Activated gamma-delta T cell (primary cell): ENCODE results near the gene HOXC4.

ENCODE experiments used
- DNase-seq: peaks from one replicate; lab custom pipeline; 2025; lab: John Stamatoyannopoulos, UW

The HOXC4 gene

DNA sequence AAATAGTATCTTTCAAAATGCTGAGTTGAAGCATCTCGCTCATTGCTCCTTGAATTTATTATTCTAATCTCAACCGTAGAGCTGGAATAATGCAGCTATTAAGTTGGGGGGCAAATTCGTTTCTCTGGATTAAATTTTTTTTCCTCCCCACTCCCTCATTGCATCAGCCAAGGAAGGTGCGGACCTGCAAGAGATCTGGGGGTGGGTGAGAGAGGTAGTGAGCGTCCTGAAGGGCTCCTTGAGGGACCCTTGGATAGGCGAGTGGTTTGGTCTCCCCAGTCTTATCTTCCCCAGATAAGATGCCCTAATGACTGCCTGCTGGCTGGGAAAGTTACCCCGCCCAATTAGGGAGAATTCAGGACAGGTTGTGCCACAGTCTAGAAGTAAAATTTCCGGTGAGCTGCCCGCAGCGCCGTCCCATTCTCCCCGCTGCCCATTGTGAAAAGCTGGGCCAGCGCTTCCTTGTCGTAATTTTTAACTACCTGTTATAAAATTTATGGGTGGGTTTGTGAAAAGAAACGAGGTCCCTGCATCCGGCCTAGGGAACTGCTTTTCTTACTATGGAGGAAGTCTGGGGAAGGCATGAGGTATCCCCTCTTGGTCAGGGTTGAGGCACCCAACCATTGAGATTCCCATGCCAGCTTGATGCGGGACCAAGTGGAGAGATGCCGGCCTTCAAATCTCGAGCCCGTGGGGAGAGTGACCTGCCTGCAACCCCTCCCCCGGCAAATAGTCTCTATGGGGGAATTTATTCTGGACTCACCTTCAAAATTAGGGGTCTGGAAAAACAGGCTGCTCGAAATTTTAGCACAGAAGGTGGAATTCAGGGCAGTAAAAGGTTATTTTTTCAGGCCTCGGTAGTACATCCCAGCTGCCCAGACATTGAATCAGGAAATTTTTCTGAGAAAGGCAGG, 38.4 kb upstream of the HOXC4 start:
- no peak for DNase-seq

GRCh38 chr12:54016051-54016450, 37.6 kb upstream of the HOXC4 start:
- no peak for DNase-seq

GRCh38 chr12:54016478-54016964, 37.1 kb upstream of the HOXC4 start:
- no peak for DNase-seq

- no peak for DNase-seq
Observed at GRCh38 chr12:54017027-54017788, 36.4 kb upstream of the HOXC4 start.

- DNase-seq, result peak; percentile 70
Observed at GRCh38 chr12:54017878-54018467, 35.7 kb upstream of the HOXC4 start.

DNA sequence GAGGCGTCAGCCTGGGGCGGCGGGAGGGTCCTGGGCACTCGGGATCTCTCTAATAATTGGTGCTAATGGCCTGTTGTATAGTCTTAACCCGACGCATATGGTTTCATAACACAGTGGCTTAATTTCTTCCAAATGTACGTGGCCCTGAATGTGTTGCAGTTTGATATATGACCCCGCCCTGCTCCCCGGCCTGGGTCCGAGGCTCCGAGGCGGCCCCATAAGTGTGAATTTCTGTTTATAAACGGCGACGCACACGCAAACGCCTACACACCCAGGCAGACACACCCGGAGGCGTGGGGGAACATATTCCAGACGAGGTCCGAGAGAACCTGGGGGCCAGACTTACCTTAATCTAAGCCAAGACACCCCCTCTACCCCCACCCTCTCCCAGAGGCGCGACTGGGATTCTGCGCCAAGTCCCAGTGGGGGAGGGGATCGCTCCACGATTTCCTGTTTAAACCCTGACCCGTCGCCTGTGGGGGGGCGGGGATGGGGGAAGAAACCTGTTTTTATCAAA, 35.1 kb upstream of the HOXC4 start:
- no peak for DNase-seq

GRCh38 chr12:54019091-54019811, 34.4 kb upstream of the HOXC4 start:
- no peak for DNase-seq

GRCh38 chr12:54019924-54020590, 33.6 kb upstream of the HOXC4 start:
- DNase-seq, result no peak

GRCh38 chr12:54020591-54021405, 32.8 kb upstream of the HOXC4 start:
- no peak for DNase-seq

DNA sequence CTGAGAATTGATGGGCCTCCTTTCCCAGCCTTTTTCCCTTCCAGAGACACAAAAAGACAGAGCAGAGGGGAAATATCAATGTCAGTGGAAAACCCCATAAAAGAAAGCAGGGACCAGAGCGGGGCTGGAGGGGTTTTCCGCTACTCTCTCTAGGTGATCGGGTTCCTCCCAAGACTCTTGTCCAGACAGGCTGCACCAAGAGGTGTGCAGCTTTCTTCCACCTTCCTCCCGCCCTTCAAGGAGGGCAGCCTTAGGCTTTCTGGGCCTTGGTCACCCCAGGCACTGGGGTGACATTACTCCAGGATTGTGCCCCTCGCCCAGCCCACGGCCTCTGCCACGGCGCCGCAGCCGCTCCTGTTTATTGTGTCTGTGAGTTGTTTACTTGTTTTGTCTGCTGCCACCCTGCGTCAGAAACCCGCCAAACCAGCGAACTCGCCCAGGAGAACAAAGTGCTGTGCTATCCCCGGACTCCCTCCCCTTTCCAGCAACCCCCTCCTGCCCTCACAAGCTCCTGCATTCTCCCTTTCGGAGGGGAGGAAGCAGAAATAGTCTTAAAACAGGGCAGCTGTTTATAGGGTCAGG, 32.1 kb upstream of the HOXC4 start:
- DNase-seq, result no peak

- DNase-seq, result no peak
Observed at GRCh38 chr12:54022960-54023884, 30.4 kb upstream of the HOXC4 start.

- DNase-seq, result no peak
Observed at GRCh38 chr12:54024127-54024526, 29.5 kb upstream of the HOXC4 start.

DNA sequence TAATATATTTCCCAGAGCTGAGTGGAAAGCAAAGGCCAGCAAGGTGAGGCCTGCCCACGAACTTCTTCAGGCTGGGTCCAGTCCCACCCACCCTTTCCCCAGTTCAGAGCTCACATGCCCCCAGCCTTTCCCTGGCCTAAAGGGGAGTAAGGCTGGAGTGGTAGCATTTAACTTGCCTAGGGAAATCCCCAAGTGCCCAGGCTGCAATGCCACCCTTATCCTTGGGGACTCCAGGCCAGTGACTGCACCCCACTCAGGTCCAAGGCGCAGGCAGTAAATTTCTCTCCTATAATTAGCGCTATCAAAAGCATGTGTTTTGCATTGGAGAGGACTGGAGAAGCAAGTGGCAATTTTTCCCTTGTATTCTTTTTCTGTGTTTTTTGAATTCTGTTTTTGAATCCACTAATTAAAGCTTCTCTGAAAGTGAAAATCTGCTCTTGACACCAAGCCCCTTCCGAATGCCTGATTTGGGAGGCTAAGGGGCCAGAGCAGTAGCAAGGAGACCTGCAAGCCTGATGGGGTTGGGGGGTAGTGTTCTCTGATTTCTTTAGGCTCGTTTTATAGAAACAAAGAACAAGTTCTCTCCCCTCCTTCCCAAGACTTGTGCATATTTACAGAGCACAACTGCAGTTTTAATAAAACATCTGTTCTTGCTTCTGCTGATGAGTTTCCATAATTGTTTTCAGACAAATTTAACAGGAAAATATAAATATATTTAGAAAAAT, 28.9 kb upstream of the HOXC4 start:
- DNase-seq, result no peak

- DNase-seq, result no peak
Observed at GRCh38 chr12:54025499-54026405, 27.9 kb upstream of the HOXC4 start.

- no peak for DNase-seq
Observed at GRCh38 chr12:54026640-54027441, 26.8 kb upstream of the HOXC4 start.

DNA sequence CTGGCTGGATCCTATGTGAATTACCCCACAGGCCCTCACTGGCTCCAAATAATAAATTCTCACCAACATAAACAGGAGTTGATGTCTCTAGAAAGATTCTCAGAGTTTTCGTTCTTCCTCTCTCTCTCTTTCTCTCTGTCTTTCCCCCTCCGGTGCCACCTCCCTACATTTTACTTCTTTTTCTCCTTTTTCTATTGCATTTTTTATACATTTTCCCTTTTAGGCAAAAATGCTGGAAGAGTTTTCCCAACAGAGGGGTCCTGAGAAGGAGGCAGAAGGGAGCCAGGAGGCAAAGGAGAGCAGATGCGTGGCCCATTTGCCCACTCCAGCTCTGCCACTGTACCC, 26.2 kb upstream of the HOXC4 start:
- DNase-seq, result no peak
